GM12892 (cell line): ENCODE measurements around the gene LHX2.
A peak's percentile ranks its signal among the peaks of the same experiment; 100 is the strongest.

Experiments used
- DNase-seq: peaks from one replicate; pipeline ENCODE4 v3.0.0; 2011; ENCODE audit not compliant: insufficient read length
- FAIRE-seq: peaks from 2 replicates; lab custom pipeline; 2011; peaks lifted over from hg19 to GRCh38; lab: Jason Lieb, UNC
- POLR2A ChIP-seq: IDR thresholded peaks from 2 replicates; pipeline ENCODE4 v1.6.1; 2011; ENCODE audit warnings: low read depth, low read length, control low read depth
- POLR2AphosphoS5 ChIP-seq: IDR thresholded peaks from 2 replicates; pipeline ENCODE4 v1.6.1; 2011; ENCODE audit warnings: low read depth, low read length, control low read depth
- TAF1 ChIP-seq: IDR thresholded peaks from 2 replicates; pipeline ENCODE4 v1.6.1; 2011; ENCODE audit warnings: low read depth, mild to moderate bottlenecking, control low read depth, low read length, borderline replicate concordance

LHX2 gene

DNA sequence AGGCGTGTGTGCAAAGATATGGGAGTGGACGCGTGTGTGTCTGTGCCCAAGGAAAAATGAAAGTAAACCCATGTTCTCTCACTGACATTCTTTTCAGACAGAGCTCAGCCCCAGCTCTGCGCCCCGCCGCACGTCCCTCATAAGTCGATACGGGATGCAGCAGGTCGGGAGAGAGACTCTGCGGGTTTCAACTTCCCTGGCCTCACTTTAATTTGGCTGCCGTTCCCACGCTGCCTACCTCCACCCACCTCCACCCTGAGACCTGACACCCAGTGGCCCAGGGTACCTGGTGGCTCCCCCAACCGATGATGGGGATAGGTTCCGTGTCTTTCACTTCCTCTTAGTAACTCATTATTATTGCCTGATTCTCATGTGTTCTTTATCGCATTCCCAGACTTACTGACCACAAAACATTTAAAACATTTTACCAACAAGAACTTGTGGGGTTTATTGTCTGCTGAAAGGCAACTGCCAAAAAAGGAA lies 19.4 kb downstream of the LHX2 start:
- DNase-seq (no peak), FAIRE-seq (peak; percentile 94)
- TF ChIP-seq POLR2AphosphoS5: no peak
- TF ChIP-seq POLR2A: no peak
- TF ChIP-seq TAF1: no peak

- DNase-seq: no peak
- no peak for FAIRE-seq
- TF ChIP-seq POLR2AphosphoS5: no peak
Measured at GRCh38 chr9:124032247-124032646, 20.7 kb downstream of the LHX2 start.

- no peak for FAIRE-seq
- TF ChIP-seq TAF1 (no peak), POLR2AphosphoS5 (no peak)
- no peak for DNase-seq
Measured at GRCh38 chr9:124033348-124033747, 21.8 kb downstream of the LHX2 start.

DNA sequence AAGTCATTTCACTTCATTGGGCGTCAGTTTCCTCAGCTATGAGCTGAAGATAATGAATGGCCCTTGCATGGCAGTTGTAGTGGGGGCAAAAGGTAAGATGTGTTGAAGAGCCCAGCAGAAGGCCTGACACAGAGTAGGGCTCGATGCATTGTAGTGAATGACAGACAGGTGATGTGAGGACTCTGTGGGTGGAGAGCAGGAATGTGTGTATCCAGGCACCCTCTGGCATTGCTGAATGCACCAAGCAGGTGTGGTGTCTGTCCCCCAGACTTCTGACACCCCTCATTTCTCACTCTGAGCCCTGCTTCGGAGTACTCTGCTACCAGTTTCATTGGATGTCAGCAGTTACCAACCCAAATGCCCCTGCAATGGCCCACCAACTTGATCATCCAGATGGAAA lies 22.4 kb downstream of the LHX2 start:
- FAIRE-seq (no peak), DNase-seq (no peak)
- TF ChIP-seq POLR2AphosphoS5 (no peak), POLR2A (no peak), TAF1 (no peak)

GRCh38 chr9:124035001-124035650 lies 23.6 kb downstream of the LHX2 start:
- TF ChIP-seq POLR2AphosphoS5 (no peak), POLR2A (no peak), TAF1 (no peak)
- FAIRE-seq (no peak), DNase-seq (no peak)

DNA sequence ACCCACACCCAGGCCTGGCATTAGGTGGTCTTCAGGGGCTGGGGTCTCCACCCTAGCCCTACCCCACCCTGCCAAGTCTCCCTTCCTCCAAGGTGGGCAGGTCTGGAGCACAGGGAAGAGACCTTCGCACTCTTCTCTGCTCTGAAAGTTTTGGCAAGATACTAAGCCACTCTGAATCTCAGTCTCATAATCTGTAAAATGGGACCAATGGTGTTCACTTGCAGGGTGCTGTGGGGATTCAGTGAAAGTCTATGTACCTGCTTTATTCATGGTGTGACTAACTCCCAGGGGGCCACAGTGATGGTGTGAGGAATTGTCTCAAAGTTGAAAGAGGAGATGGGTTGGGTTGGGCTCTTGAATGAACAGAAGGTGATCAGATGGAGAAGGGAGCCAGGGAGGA lies 25.0 kb downstream of the LHX2 start:
- DNase-seq (no peak), FAIRE-seq (no peak)
- TF ChIP-seq TAF1 (no peak), POLR2AphosphoS5 (no peak), POLR2A (no peak)

GRCh38 chr9:124037790-124038189 lies 26.2 kb downstream of the LHX2 start:
- no peak for TF ChIP-seq TAF1
- TF ChIP-seq POLR2A: no peak
- TF ChIP-seq POLR2AphosphoS5: no peak
- no peak for DNase-seq
- FAIRE-seq: no peak

- FAIRE-seq: no peak
- no peak for DNase-seq
- TF ChIP-seq TAF1: no peak
Measured at GRCh38 chr9:124038239-124038638, 26.7 kb downstream of the LHX2 start.

DNA sequence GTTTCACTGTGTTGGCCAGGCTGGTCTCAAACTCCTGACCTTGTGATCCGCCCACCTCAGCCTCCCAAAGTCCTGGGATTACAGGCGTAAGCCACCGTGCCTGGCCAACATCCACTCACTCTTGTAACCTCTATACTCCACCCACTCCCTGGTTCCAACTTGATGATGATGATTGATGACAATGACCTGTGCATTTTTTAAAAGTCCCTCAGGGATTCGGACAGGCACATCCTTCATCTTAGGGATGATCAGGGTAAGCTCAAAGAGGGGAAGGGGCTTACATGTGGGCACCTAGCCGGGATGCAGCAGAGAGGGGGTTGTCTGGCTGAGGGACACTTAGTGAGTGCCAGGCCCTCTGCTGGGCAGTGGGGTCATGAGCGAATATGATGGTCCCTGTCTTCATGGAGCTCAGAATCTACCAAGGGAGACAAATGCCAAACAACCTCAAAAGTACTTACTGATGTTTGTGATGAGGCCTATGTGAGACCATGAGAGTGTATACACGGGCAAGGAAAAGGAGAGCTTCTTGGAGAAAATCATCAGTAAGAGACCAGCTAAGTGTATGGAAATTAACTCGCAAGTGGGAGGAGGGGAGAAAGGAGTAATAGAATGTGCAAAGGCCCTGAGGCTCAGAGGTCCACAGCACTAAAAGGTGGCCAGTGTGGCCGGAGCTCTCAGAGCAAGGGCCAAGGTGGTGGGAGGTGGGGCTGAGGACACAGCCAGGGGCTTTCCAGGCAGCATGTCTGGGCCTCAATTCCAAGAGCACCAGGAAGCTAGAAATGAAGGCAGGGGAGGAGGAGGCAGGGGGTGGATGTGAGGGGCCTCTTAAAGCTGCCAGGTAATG lies 27.4 kb downstream of the LHX2 start:
- DNase-seq (no peak), FAIRE-seq (no peak)
- TF ChIP-seq POLR2A: no peak
- no peak for TF ChIP-seq TAF1
- no peak for TF ChIP-seq POLR2AphosphoS5

DNA sequence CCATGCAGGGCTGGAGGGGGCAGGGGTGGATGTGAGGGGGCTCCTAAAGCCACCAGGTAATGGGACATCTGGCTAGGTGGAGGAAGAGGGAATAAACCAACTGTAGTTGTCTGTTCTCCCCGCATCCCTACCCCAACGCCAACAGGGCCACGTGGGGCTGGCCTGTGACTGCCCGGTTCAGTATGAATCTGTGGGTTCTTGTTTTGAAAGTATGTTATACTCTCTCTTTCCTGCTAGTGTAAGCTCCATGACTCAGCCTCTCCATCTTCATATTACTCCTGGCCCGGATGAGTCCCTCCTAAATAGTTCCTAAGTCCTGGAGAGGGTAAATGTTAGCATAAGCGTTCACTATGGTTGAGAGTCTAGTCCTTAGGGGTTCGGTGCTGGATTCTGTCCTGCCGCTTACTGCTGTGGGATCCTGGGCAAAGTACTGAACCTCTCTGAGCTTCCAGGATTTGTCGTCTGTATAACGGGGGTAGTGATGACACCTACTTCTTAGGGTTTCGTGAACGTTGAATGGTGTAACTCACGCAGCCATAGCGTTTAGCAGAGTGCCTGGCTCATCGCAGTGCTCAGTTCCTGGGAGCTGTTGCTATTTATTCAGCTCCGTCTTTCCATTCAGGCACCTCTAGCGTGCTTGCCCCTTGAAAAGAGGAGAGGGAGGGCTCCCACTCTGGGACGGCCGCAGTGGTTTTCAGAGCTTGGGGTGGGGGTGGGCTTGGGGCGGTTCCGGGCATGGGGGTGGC lies 28.8 kb downstream of the LHX2 start:
- no peak for FAIRE-seq
- no peak for TF ChIP-seq POLR2AphosphoS5
- TF ChIP-seq POLR2A: no peak
- no peak for TF ChIP-seq TAF1
- DNase-seq: no peak

DNA sequence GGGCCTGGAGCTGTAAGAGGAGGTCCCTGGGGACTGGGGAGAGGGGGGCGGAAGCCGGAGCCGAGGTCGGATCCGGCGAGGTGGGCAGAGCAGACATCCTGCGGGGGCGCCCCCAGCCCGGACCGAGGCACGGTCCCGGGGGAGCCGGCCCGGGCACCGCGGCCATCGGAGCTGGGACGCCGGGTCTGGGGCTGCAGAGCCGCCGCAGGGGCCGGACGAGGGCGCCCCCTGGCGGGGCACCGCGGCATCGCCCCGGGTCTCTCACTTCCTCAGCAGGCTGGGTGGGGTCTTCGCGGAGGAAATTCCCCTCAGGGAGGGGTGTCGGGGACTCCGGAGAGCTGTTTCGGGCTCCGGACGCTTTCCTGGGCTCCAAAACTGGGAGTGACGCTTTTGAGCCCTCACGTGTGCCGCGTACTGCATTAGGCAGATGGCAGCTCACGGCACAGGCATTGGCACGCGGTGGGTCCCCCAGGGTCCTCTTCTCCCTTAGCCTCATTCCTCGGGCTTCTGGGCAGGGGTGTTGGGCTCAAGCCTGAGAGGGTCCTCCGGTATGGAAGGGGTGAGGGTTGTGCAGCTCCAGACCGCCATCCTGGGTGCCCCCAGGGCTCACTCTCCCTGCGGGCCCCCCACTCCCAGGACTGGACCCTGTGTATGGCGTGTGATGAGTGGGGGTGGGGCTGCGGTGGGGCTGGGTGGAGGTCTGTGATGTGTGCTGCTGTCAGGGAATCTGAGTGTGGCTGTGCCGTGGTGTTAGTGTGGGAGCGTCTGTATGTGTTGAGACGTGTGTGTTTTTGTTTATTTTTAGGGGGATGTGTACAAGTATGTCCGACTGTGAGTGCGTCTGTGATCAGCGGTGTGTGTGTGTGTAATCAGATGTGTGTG lies 29.6 kb downstream of the LHX2 start:
- DNase-seq (peak; percentile 89), FAIRE-seq (no peak)
- no peak for TF ChIP-seq TAF1
- TF ChIP-seq POLR2A: no peak
- no peak for TF ChIP-seq POLR2AphosphoS5
